HG02870 (cell line): ENCODE measurements around the gene SERP1.
A peak's percentile ranks its signal among the peaks of the same experiment; 100 is the strongest.

Experiments used
- ATAC-seq: cut with Tn5 transposase; IDR thresholded peaks from one replicate; pipeline ENCODE4 v1.9.1; 2021; ENCODE audit warnings: mild to moderate bottlenecking, moderate library complexity; ENCODE audit not compliant: unreplicated experiment

SERP1 gene

GRCh38 chr3:150546226-150547044 lies at the start of gene SERP1, which contains the start of gene EIF2A:
Gene SERP1 (minus strand): TSS chr3:150546496. CDS start chr3:150546135, 361 bp downstream.
Gene EIF2A (plus strand): TSS chr3:150546787. CDS start chr3:150546803, 16 bp downstream.
- peak; percentile 91 for ATAC-seq

- ATAC-seq: no peak
Measured at GRCh38 chr3:150594150-150594549, 47.9 kb upstream of the SERP1 start.

- no peak for ATAC-seq
Measured at GRCh38 chr3:150589759-150590158, 43.5 kb upstream of the SERP1 start.

- ATAC-seq: no peak
Measured at GRCh38 chr3:150588027-150588830, 41.9 kb upstream of the SERP1 start.

- peak; percentile 53 for ATAC-seq
Measured at GRCh38 chr3:150583028-150583427, 36.7 kb upstream of the SERP1 start.

GRCh38 chr3:150582620-150583019 lies 36.3 kb upstream of the SERP1 start:
- peak; percentile 40 for ATAC-seq

GRCh38 chr3:150581174-150581573 lies 34.9 kb upstream of the SERP1 start:
- no peak for ATAC-seq

GRCh38 chr3:150577855-150578254 lies 31.6 kb upstream of the SERP1 start:
- no peak for ATAC-seq

GRCh38 chr3:150567328-150567727 lies 21.0 kb upstream of the SERP1 start:
- ATAC-seq: no peak

- no peak for ATAC-seq
Measured at GRCh38 chr3:150564243-150564642, 17.9 kb upstream of the SERP1 start.

GRCh38 chr3:150557725-150558124 lies 11.4 kb upstream of the SERP1 start:
- no peak for ATAC-seq

GRCh38 chr3:150556792-150557191 lies 10.5 kb upstream of the SERP1 start:
- no peak for ATAC-seq

GRCh38 chr3:150555859-150556436 lies 9.7 kb upstream of the SERP1 start:
- no peak for ATAC-seq

- no peak for ATAC-seq
Measured at GRCh38 chr3:150547045-150547741, 897 bp upstream of the SERP1 start.

GRCh38 chr3:150545419-150546225 lies 674 bp downstream of the SERP1 start:
- no peak for ATAC-seq

- no peak for ATAC-seq
Measured at GRCh38 chr3:150544726-150545125, 1.6 kb downstream of the SERP1 start.

- ATAC-seq: no peak
Measured at GRCh38 chr3:150544041-150544440, 2.3 kb downstream of the SERP1 start.

- ATAC-seq: no peak
Measured at GRCh38 chr3:150543531-150543930, 2.8 kb downstream of the SERP1 start.

GRCh38 chr3:150543128-150543527 lies 3.2 kb downstream of the SERP1 start:
- ATAC-seq: no peak

GRCh38 chr3:150540991-150541390 lies 5.3 kb downstream of the SERP1 start:
- ATAC-seq: no peak
